GM21576 (cell line): ENCODE results near the gene PEA15.
A peak's percentile ranks its signal among the peaks of the same experiment; 100 is the strongest.

Source experiments
- ATAC-seq: cut with Tn5 transposase; IDR thresholded peaks from one replicate; pipeline ENCODE4 v1.9.1; 2021; ENCODE audit warnings: mild to moderate bottlenecking, moderate library complexity; ENCODE audit not compliant: unreplicated experiment

Gene PEA15

DNA sequence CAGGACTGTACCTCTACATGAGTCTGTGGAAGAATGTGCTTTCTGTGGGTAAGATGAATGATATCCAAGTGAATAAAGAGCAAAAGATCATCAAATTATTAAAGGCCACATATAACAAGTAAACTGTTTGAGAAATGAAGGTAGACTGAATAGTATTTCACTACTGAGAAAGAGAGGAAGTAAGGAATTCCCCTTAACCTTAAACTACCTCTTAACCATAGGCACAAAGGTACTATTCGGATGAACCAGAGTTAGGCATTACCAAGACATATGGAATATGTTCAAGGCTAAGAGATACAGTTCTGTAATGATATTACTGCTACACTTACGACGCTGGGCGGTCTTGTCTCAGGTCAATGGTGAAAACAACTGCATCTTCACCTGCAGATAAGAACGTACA, 31.6 kb downstream of the PEA15 start:
- ATAC-seq, result no peak

GRCh38 chr1:160237558-160237957, 32.4 kb downstream of the PEA15 start:
- no peak for ATAC-seq

- ATAC-seq, result no peak
These were observed 33.2 kb downstream of the PEA15 start for GRCh38 chr1:160238408-160238807.

DNA sequence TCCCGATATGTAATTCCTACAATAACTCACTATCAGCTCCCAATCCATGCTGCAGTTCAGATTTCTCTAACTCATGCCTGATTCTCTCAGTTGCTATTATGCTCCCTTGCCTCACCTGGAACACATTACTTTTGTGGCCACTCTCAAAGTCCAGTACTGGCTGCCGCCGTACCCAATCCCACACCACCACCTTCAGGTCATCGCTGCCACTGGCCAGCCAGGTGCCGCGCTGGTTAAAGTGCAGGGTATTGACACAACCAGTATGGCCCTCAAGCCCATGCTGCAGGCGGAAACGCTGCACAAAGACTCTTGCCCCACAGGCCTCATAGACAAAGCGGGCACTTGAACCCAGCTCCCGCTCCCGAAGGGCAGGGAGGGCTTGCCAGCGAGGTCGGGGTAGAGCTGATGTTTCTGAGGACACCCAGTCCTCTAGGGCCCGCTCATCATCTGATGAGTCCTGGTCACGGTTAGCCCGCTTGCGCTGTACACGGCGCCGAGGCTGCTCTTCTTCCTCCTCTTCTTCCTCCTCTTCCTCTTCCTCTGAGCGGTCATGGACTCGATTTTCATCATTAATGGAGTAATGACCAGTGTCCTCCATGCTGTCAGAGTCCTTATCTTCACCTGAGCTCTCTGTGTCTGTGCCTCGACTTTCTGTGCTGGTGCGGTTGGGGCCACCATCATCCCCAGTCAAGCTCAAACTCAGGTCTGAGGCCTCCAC, 34.6 kb downstream of the PEA15 start:
- ATAC-seq, result no peak

DNA sequence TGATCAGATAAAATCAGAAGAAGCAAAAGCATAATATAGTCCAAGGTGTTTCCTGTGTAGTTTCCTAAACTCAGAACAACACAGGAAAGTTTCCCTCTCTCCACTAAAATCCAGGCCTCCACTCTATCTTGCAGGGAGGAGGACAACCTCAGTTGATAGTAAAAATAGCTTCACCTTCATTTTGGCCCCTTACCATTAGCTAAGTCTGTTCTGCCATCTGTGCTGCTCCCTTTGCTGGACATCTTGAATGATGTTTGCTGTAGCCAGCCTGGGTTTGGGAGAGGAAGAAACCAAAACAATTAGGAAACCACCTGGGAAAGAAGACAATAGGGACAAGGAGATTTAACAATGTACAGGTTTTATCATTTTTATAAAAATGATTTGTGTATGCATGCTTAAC, 38.6 kb downstream of the PEA15 start:
- no peak for ATAC-seq

GRCh38 chr1:160244209-160244608, 39.0 kb downstream of the PEA15 start:
- ATAC-seq, result no peak

- no peak for ATAC-seq
These were observed 40.2 kb downstream of the PEA15 start for GRCh38 chr1:160245434-160245833.

GRCh38 chr1:160247053-160247452, 41.9 kb downstream of the PEA15 start:
- ATAC-seq, result no peak

- ATAC-seq, result no peak
These were observed 45.8 kb downstream of the PEA15 start for GRCh38 chr1:160251011-160251410.

- no peak for ATAC-seq
These were observed 46.7 kb downstream of the PEA15 start for GRCh38 chr1:160251687-160252526.

DNA sequence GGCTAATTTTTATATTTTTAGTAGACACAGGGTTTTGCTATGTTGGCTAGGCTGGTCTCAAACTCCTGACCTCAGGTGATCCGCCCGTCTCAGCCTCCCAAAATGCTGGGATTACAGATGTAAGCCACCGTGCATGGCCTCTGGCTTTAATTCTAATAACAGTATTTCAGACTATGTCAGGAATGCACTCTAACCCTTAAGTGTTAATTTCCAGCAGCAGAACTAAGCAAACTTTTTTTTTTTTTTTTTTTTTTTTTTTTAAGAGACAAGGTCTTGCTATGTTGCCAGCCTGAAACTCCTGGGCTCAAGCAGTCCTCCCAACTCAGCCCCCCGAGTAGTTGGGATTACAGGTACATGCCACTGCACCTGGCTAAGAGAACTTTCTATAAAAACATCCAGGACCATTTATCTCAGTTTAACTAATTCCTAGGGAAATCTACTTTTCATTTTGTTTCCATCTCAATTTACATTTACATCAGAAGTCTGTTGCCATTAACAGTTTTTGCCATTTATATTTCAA, 50.7 kb downstream of the PEA15 start:
- ATAC-seq, result no peak

DNA sequence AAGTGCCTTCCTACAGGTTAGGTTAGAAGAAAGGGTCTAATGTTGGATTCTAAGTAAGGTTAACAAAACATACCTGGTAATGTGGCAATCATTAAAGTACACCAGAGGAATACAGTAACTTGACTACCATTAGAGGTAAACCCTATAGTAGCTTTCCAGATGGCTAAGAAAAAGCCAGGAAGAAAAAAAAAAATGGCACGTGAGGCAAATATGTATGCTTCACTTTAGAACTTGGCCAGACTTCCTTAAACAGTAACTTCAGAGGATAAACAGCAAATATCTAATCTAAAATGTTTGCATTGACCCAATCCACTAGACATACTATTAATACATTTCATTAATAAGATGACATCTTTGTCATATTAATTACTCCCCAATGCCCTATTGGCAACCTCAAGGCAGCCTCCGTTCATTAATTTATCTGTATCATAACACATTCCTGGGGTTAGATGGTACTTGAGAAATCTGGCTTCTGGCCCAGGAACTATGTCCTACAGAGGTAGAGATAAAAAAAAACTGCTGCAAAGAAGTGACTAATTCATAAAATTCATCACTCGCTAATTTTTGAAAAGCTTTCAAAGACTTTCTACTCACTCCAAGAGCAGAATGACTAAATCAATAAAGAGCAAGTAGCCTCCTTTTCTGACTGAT, 51.3 kb downstream of the PEA15 start:
- ATAC-seq, result no peak

GRCh38 chr1:160257411-160258015, 52.3 kb downstream of the PEA15 start:
- ATAC-seq, result no peak

- ATAC-seq, result no peak
These were observed 53.1 kb downstream of the PEA15 start for GRCh38 chr1:160258177-160258798.

DNA sequence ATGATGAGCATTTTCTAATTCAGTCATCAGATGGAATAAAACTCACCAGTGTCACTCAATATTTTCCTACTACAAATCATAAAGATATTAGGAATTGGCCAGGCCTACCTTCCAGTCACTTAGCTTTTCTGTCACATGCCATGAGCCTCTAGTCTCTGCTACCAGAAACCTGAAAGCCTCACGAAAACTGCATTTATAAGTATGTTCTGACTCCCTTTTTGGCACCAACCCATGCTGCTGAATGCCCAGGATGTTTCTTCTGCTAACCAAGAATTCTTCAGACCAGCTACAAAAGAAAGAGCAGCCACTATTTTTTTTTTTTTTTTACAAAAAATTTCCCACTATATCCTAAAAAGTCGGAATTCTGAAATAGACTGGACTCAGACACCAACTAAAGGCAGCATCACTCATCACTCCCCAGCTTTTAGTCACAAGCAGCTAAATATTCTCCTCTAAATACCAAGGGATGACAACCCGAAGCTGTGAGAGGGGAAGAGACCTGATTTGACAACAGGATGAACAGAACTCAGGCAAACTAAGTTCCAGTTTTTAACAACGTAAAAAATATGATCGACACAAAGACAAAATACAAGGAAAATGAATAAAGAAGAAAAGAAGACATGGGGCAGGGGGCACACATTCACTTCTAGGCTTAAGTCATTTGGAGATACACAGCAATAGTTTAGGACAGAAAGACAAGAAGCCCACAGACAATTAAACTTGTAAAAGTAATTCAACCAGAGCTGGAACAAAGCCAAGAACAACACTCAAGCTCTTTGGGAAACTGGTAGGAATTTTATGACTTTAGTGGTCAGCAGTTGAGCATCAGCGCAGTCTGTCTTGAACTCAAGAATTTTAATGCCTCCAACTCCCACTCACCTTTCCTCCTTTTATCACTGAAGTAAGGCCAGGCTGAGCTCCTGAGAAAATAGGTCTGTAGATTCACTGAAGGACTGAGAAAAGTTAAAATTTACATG, 55.5 kb downstream of the PEA15 start:
- ATAC-seq, result no peak

DNA sequence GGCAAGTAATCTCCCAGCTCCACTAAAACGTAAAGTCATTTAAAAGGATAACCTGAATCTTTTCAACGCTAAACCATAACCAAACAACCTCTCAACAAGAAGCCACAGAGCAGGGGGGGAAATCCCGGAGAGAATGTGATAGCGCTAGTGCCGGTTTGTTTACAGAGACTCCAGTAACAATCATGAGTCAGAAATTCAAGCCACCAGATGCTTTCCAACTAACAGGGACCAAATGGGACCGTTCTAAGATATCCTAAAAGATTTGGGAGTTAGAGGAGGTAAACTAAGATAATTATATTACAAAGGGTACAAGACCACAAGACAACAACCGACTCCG, 56.3 kb downstream of the PEA15 start:
- ATAC-seq, result peak; percentile 34

- ATAC-seq, result peak; percentile 70
These were observed 57.0 kb downstream of the PEA15 start, which contains the start of gene DCAF8 for GRCh38 chr1:160261893-160262794. Gene DCAF8, minus strand, starts transcription at chr1:160262549. Its CDS starts 18,541 bp downstream, at chr1:160244008.

DNA sequence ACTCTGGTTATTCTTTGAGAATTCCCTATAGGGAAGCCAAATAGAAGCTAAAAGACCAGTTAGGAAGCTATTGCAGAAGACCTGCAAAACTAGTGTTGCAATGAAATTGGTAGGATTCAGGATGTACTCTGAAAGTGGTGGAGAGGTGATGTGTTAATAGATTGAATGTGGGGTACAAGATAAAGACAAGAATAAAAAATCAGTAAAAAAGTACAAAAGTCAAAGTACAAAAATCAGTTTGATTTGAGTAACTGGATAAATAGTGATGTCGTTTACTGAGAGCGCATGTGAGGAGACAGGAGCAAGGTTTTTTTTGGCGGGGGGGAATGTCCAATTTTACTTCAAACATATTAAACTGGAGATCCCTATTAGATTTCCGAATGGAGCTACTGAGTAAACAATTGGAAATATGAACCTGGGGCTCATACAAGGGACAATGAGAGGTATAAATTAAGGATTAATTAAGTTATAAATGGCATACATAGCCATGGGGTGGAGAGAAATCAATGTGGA, 59.7 kb downstream of the PEA15 start:
- ATAC-seq, result no peak
